NCI-H187 (cell line): ENCODE data around the gene SMPDL3B.
"Not testable (repeated sequence)": the region's sequence is repeated elsewhere in the genome, so short reads cannot be mapped to it uniquely, and the experiment has no call there.

Experiments
- DNase-seq, 2 experiments: peaks; one replicate each; lab custom pipeline; 2025; lab: John Stamatoyannopoulos, UW

The SMPDL3B gene

DNA sequence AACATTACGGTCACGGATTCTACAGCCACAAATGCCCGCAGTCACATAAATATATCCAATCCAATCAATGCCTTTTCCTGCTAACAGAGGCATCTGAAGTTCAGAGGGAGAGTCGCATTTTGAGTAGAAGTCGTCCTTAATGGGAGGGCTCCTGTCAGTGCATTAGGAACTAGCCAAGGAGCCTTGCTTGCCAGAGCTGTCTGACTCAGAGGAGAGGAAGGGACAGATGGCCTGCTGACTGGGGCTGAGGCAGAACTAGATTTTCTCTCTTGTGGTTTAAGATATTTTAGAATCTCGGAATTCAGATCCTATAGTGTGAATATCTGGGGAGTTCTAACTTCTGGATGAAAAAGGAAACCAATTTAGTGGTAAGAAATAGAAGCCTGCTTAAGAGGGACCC is 35.6 kb downstream of the SMPDL3B start:
- DNase-seq = no peak

DNA sequence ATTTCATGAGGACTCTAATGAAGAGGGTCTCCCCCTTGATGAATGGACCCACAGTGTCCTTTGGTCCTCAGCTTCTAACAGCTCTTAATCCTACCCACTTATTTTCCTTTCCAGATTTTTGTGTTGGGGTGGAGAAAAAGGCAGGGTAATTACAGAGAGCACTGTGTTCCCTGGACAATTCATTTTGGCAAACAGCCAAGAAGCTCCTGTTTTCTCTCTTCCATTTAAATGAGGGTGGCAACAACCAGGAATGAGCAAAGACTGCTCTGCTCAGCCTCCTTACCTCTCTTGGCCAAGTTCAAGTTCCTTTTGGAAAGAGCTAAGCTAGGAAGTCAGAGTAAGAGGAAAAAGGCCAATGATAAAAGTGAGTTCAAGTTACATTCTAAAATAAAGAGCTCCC is 36.9 kb downstream of the SMPDL3B start:
- no peak for DNase-seq

GRCh38 chr1:27972141-27972540 is 37.3 kb downstream of the SMPDL3B start:
- no peak for DNase-seq

DNA sequence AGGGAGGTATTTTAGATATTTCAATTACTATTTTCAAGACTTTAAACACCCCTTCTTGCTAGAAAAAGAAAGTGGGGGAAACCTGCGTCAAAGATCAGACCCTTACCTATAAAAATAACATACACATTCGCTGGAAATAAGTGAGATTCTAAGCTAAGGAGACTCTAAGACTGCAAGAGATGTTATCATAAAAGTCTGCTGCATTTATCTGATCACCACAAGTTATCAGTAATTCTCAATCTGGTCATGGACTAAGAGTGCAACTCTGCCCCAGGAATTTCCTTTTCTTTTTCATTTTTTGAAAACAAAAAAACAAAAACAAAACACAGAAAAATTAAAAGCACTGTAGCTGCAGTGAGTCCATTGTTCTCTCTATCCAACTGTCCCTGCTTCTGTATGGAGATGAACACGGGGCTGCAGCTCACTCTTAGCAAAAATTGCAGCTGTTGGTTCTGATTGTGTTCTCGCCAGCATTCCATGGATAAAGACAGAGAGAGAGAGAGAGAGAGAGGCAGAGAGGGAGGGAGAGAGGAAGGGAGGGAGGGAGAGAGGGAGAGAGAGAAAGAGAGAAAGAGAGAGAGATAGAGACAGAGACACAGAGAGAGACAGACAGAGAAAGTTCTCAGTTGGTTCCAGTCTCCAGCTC is 39.1 kb downstream of the SMPDL3B start:
- no peak for DNase-seq

- no peak for DNase-seq
Measured at GRCh38 chr1:27974417-27974781, 39.6 kb downstream of the SMPDL3B start.

GRCh38 chr1:27979151-27979858 is 44.5 kb downstream of the SMPDL3B start:
- no peak for DNase-seq

DNA sequence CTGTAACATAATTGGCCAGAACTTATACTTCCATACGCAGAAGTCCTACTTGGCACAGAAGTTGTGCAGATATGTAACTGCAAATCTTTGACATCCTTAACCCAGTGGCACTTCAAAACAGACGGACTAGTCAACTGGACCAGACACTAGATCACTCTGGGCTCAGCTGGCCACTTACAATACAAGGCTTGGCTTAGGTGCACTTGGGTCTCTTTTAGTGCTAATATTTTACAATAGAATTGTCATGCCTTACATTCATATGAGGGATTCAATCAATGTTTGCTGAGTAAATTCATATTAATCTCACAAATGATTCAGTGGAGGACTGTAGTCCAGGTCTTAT is 45.0 kb downstream of the SMPDL3B start:
- no peak for DNase-seq

DNA sequence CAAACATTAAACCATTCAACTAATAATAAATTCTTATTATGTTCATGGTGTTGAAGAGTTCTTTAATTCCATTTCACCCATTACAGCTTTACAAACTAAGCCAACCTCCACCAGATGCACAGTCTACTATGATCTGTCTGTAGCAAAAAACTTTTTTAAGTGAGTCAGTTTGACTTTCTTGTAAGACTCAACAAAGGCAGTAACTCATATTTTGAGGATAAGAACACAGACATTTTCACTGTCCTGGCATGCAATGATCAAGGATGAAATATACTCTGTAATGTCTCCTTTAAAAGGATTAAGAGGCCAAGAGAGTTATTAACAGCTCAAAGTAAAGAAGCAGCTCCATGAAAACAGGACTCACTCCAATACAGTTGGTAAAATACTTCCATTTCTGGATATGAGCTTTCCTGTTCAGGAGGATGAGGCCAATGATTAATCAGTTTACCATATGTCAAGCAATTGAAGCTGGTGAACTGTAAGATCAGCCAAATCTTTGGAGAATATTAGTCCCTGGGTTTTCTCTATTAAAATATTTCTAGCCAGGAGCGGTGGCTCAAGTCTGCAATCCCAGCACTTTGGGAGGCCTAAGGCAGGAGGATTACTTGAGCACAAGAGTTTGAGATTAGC is 45.5 kb downstream of the SMPDL3B start:
- no peak for DNase-seq

DNA sequence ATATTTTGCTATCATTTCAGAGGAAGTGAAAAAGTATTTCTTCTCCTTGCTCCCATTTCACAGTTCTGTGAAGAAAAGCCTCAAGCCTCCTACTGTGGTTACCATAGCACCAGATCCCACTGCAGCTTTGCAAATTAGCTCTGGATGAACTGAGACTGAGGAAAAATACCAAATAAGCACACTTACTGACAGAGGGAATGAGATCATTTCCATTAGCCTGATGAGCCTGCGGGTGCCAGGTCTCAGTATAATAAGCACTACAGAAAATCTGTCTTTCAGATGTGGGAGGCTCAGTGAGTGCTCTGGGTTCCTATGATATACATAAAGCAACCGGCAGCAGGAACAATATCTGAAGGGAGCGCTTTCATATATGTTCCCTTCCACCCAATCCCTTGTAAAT is 46.3 kb downstream of the SMPDL3B start:
- no peak for DNase-seq

DNA sequence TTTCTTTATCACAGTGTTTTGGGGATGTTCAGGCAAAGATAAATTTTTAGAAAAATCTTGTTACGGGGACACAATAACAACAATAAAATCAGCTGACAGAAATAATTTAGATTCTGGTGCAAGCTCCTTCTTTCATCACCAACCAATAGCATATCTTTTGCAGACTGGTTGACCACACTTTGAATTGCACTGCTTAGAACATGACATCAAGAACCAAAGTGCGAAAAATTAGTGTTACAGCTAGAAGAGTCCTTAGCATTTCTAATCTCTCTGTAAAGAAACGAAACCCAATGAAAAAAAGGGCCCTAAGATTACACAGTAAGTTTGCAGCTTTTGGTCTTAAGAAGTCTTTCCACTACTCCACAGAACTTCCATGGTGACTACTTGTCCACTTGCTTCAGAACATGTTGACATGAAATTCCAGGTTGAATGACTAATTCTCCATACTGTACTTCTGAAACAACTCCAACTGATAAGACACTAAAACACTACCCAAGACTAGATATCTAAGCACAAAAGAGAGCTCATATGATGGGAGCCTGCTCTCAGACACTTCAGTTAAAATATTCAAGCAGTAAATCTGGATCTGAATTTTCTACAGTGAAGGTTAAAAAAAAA is 56.2 kb downstream of the SMPDL3B start:
- DNase-seq = no peak

DNA sequence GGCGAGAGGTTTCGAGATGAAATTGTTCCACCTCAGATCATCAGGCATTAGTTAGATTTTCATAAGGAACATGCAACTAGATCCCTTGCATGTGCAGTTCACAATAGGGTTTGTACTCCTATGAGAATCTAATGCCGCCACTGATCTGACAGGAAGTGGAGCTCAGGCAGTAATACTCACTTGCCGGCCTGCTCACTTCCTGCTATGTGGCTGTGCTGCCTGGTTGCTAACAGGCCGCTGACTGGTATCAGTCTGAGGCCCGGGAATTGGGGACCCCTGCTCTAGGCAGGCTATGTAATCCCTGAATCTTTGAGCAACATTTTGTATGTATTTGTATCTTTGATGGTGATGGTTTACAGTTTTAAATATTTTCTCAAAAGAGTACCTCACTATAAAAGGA is 57.5 kb downstream of the SMPDL3B start:
- no peak for DNase-seq

GRCh38 chr1:27993241-27993640 is 58.4 kb downstream of the SMPDL3B start:
- DNase-seq = no peak

DNA sequence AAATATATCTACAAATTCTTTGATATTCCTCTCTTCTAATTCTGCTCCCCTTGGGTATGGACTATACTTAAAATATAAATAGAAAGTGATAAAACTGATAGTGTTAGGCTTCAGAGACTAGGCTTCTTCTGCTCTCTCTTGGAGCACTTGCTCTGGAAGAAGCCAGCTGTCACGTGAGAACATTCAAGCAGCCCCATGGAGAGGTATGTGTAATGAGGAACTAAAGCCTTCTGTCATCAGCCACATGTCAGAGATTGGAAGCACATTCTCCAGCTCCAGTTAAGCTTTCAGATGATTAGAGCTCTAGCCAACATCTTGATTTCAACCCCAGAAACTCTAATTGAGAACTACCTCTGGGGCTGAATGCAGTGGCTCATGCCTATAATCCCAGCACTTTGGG is 59.3 kb downstream of the SMPDL3B start:
- DNase-seq = no peak

DNA sequence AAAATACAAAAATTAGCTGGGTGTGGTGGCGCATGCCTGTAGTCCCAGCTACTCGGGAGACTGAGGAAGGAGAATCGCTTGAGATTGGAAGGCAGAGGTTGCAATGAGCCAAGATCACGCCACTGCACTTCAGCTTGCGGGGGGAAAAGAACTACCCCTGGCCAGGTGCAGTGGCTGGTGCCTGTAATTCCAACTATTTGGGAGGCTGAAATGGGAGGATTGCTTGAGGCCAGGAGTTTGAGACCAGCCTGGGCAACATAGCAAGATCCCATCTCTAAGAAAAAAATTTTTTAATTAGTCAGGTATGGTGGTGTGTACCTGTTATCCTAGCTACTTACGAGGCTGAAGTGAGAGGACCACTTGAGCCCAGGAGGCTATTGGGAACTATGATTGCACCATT is 59.7 kb downstream of the SMPDL3B start:
- not testable (repeated sequence) for DNase-seq

- no peak for DNase-seq
Measured at GRCh38 chr1:27999055-27999454, 64.3 kb downstream of the SMPDL3B start.

DNA sequence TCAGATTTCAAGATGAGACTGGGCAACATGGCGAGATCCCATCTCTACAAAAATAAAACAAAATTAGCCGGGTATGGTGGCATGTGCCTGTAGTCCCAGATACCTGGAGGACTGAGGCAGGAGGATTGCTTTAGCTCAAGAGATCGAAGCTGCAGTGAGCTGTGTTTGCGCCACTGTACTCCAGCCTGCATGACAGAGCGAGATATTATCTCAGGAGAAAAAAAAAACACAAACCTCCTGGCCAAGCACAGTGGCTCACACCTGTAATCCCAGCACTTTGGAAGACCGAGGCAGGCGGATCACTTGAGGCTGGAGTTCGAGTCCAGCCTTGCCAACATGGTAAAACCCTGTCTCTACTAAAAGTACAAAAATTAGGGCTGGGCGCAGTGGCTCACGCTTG is 67.8 kb downstream of the SMPDL3B start:
- no peak for DNase-seq

DNA sequence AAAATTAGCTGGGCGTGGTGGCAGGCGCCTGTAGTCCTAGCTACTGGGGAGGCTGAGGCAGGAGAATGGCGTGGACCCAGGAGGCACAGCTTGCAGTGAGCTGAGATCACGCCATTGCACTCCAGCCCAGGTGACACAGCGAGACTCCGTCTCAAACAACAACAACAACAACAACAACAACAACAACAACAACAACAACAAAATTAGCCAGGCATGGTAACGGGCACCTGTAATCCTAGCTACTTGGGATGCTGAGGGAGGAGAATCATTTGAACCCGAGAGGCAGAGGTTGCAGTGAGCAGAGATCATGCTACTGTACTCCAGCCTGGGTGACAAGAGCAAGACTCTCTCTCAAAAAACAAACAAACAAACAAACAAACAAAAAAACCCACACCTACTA is 68.3 kb downstream of the SMPDL3B start:
- DNase-seq = not testable (repeated sequence)
